SU-DHL-6 (cell line): ENCODE measurements around the gene CNTF.

Source experiments
- H2AFZ ChIP-seq: fragments of 200-600 bp; sonication (generic); 2 replicates; pipeline ENCODE4 v1.6.1; 2014; ENCODE audit warnings: low read depth, mild to moderate bottlenecking, moderate library complexity, mixed read lengths, antibody characterized with exemption, low read length; ENCODE audit not compliant: severe bottlenecking
- H3F3A ChIP-seq: fragments of 200-600 bp; shearing (Covaris generic); 2 replicates; pipeline ENCODE4 v1.6.0; 2016; ENCODE audit warnings: antibody characterized with exemption, mild to moderate bottlenecking; ENCODE audit not compliant: insufficient read depth
- H3K27ac ChIP-seq: fragments of 200-600 bp; sonication (generic); 2 replicates; pipeline ENCODE4 v1.5.1; 2016; ENCODE audit warnings: low read depth, mild to moderate bottlenecking, low read length, moderate library complexity, mixed read lengths
- H3K27me3 ChIP-seq: fragments of 200-600 bp; sonication (generic), shearing (Covaris generic); 2 replicates; pipeline ENCODE4 v1.6.0; 2014; ENCODE audit warnings: mild to moderate bottlenecking, low read length
- H3K36me3 ChIP-seq: fragments of 200-600 bp; sonication (generic); 2 replicates; pipeline ENCODE4 v1.6.1; 2014; ENCODE audit warnings: mild to moderate bottlenecking, low read length, mixed read lengths
- H3K4me2 ChIP-seq: fragments of 300-600, 200-600 bp; shearing (Covaris generic), sonication (generic); 2 replicates; pipeline ENCODE4 v1.6.0; 2014; ENCODE audit warnings: low read length, low read depth, mild to moderate bottlenecking; ENCODE audit not compliant: poor library complexity, severe bottlenecking
- H3K4me3 ChIP-seq: fragments of 200-600 bp; sonication (generic); 2 replicates; pipeline ENCODE4 v1.5.1; 2014; ENCODE audit warnings: antibody characterized with exemption, low read length, mild to moderate bottlenecking, mixed read lengths; ENCODE audit not compliant: insufficient read depth, poor library complexity, severe bottlenecking
- H3K79me2 ChIP-seq: fragments of 200-600 bp; sonication (generic); 2 replicates; pipeline ENCODE4 v1.6.1; 2014; ENCODE audit warnings: mild to moderate bottlenecking, low read length, moderate library complexity; ENCODE audit not compliant: insufficient read depth
- H3K9ac ChIP-seq: fragments of 200-600 bp; sonication (generic); 2 replicates; pipeline ENCODE4 v1.7.0; 2014; ENCODE audit warnings: mild to moderate bottlenecking, low read length
- H3K9me2 ChIP-seq: fragments of 200-600 bp; sonication (generic); replicated peaks from 2 replicates; pipeline ENCODE4 v1.6.1; 2014; ENCODE audit warnings: low read length; ENCODE audit not compliant: insufficient read depth
- H3K9me3 ChIP-seq: fragments of 200-600 bp; sonication (generic); 2 replicates; pipeline ENCODE4 v1.6.1; 2014; ENCODE audit warnings: low read length, mixed read lengths; ENCODE audit not compliant: insufficient read depth
- H4K20me1 ChIP-seq: fragments of 200-600 bp; sonication (generic); 2 replicates; pipeline ENCODE4 v1.6.1; 2014; ENCODE audit warnings: low read depth, mild to moderate bottlenecking, antibody characterized with exemption, low read length, moderate library complexity, mixed read lengths
- EZH2phosphoT487 ChIP-seq: fragments of 200-600 bp; sonication (generic), shearing (Covaris generic); conservative IDR thresholded peaks from 2 replicates; pipeline ENCODE4 v1.6.1; 2018; ENCODE audit warnings: mild to moderate bottlenecking, antibody characterized with exemption, low read length, moderate library complexity, mixed read lengths
- TF ChIP-seq, protein P1 (sequence below): fragments of 200-600 bp; sonication (generic); IDR thresholded peaks from one replicate; pipeline ENCODE4 v1.5.1; 2017; ENCODE audit warnings: antibody characterized with exemption, mild to moderate bottlenecking, low read length, moderate library complexity; ENCODE audit not compliant: insufficient read depth, poor library complexity, severe bottlenecking

Gene CNTF

DNA sequence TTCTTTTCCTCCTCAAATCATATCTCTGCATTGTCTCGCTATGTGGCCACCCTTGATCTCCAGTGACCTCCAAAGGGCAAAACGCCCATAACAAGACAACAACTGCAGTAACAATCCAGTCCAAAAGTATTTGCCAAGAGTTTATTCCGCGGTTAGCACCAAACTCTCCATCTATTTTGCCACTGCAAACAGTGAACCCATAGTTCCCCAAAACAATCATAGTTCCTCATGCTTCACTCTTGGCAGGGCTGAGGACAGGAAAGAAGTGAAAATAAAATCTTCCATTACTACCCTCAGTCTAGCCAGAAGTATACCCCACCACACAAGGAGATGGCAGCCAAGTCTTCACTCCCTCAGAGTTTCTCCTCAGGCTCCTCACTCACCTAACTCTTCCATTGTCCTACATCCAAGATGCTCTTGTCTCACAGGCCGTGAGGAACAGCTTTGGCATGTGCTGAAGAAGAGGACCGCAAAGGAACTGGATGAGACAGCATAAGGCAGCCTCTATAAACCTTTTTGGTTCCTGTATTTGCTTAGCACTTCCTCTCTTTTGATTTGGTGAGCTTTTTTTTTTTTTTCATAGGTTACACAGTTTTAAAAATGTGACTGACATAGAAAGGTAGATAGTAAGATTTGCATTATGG lies 47.0 kb upstream of the CNTF start, which contains the start of gene LPXN:
Gene LPXN (minus strand): TSS at position 480 of the 644 bp plus-strand sequence. CDS start 84 bp downstream, at position 396.
- no peak for TF ChIP-seq EZH2phosphoT487
- TF ChIP-seq, protein P1, sequence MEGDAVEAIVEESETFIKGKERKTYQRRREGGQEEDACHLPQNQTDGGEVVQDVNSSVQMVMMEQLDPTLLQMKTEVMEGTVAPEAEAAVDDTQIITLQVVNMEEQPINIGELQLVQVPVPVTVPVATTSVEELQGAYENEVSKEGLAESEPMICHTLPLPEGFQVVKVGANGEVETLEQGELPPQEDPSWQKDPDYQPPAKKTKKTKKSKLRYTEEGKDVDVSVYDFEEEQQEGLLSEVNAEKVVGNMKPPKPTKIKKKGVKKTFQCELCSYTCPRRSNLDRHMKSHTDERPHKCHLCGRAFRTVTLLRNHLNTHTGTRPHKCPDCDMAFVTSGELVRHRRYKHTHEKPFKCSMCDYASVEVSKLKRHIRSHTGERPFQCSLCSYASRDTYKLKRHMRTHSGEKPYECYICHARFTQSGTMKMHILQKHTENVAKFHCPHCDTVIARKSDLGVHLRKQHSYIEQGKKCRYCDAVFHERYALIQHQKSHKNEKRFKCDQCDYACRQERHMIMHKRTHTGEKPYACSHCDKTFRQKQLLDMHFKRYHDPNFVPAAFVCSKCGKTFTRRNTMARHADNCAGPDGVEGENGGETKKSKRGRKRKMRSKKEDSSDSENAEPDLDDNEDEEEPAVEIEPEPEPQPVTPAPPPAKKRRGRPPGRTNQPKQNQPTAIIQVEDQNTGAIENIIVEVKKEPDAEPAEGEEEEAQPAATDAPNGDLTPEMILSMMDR: peak; percentile 29
- Histone ChIP-seq H3K9me2 (no peaks in the 10 kb centered on the region), H3K9ac (peak within 1 kb of the TSS; percentile 96), H3K4me2 (peak within 1 kb of the TSS; percentile 97), H3K4me3 (peak within 1 kb of the TSS; percentile 89), H3K36me3 (peaks cover 16% of the 10 kb centered on the region), H3K79me2 (peaks cover 73% of the 10 kb centered on the region), H2AFZ (no peak within 1 kb of the TSS), H3K9me3 (no peaks in the 10 kb centered on the region), H3K27ac (peak within 1 kb of the TSS; percentile 97), H4K20me1 (peaks cover 7% of the 10 kb centered on the region; the same call in 1 of the 2 replicates), H3F3A (peaks cover 34% of the 10 kb centered on the region), H3K27me3 (no peaks in the 10 kb centered on the region)

DNA sequence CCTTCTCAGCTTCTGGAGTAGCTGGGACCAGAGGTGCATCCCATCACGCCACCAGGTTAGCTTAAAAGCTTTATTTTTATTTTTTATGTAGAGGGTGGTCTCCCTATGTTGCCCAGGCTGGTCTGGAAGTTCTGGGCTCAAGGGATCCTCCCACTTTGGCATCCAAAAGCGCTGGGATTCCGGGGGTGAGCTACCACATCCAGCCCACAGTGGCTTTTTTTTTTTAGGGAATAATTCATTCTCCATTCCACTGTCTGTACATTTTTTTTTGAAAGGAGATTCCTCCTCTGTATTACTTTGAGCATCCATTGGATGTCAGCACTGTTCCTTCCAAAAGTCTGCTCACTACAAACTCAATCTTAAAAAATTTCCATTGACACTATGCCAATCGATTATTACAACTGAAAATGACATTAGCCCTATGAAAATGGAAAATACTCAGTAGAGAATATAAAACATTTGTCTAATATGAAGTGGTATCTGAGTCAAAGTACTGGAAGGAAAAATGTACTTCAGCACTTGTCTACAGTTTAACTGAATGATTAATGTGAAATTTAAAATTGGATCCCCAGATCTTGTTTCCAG lies 45.5 kb upstream of the CNTF start:
- Histone ChIP-seq H3K27ac (peak overlapping the region; percentile 97), H3F3A (peaks cover 29% of the 10 kb centered on the region), H2AFZ (no peak overlapping the region), H3K9me3 (no peaks in the 10 kb centered on the region), H4K20me1 (peaks cover 9% of the 10 kb centered on the region; the same call in 1 of the 2 replicates), H3K9me2 (no peaks in the 10 kb centered on the region), H3K4me3 (peak overlapping the region; percentile 89), H3K27me3 (no peaks in the 10 kb centered on the region), H3K79me2 (peaks cover 74% of the 10 kb centered on the region), H3K36me3 (peaks cover 18% of the 10 kb centered on the region), H3K9ac (peak overlapping the region; percentile 96), H3K4me2 (peak overlapping the region; percentile 97)
- TF ChIP-seq EZH2phosphoT487: no peak
- TF ChIP-seq, protein P1: peak; percentile 21

- Histone ChIP-seq H3K36me3 (peaks cover 15% of the 10 kb centered on the region), H4K20me1 (peaks cover 8% of the 10 kb centered on the region; the same call in 1 of the 2 replicates), H2AFZ (no peak overlapping the region), H3K27me3 (no peaks in the 10 kb centered on the region), H3F3A (peaks cover 28% of the 10 kb centered on the region), H3K4me2 (peak overlapping the region; percentile 97), H3K9me3 (no peaks in the 10 kb centered on the region), H3K27ac (peak overlapping the region; percentile 97), H3K79me2 (peaks cover 74% of the 10 kb centered on the region), H3K9me2 (no peaks in the 10 kb centered on the region), H3K9ac (peak overlapping the region; percentile 96), H3K4me3 (peak overlapping the region; percentile 89)
- TF ChIP-seq EZH2phosphoT487: no peak
Observed at GRCh38 chr11:58577555-58578135, 44.8 kb upstream of the CNTF start.
